Activated CD8-positive, alpha-beta T cell treated with anti-CD3 and anti-CD28 coated beads for 36 hours (primary cell): ENCODE data around the gene XPO5. TPM values are rescaled to one million over a fixed set of nuclear protein-coding genes. Genes with fewer than 3 reads are reported as not detected.

Experiments
- ATAC-seq: fragments of 200-7000 bp; cut with Tn5 transposase; one replicate; pipeline ENCODE4 v1.10.0; 2021; ENCODE audit warnings: mild to moderate bottlenecking, moderate library complexity
- CTCF ChIA-PET: fragments of 350-600 bp; sonication (Branson Sonifier 250); formaldehyde crosslinking; loops from one replicate; lab custom pipeline; 2021; ENCODE audit warnings: antibody characterized with exemption; lab: Charles Lee
- POLR2A ChIA-PET: fragments of 350-600 bp; sonication (Branson Sonifier 250); formaldehyde crosslinking; loops from one replicate; lab custom pipeline; 2021; ENCODE audit warnings: antibody characterized with exemption; lab: Charles Lee
- DNase-seq: peaks from one replicate; pipeline ENCODE4 v3.0.0-alpha.2; 2020
- H3K27ac Mint-ChIP-seq: one replicate; pipeline ENCODE4 v1.8.0; 2021; ENCODE audit warnings: mild to moderate bottlenecking, mixed read lengths
- H3K27me3 Mint-ChIP-seq: one replicate; pipeline ENCODE4 v1.8.0; 2021; ENCODE audit warnings: mixed read lengths
- H3K36me3 Mint-ChIP-seq: one replicate; pipeline ENCODE4 v1.8.0; 2021; ENCODE audit warnings: low read depth, mixed read lengths
- H3K4me1 Mint-ChIP-seq: one replicate; pipeline ENCODE4 v1.8.0; 2021; ENCODE audit warnings: low read depth, mixed read lengths
- H3K4me3 Mint-ChIP-seq: one replicate; pipeline ENCODE4 v1.8.0; 2021; ENCODE audit warnings: mild to moderate bottlenecking, moderate library complexity, mixed read lengths
- H3K9me3 Mint-ChIP-seq: one replicate; pipeline ENCODE4 v1.8.0; 2021; ENCODE audit warnings: mixed read lengths
- CTCF ChIP-seq: fragments of 200-600 bp; IDR thresholded peaks from one replicate; pipeline ENCODE4 v1.8.0; 2022; ENCODE audit warnings: antibody characterized with exemption, mild to moderate bottlenecking
- intact Hi-C: fragments of 100-400 bp; cut with micrococcal nuclease; formaldehyde crosslinking; loops from one replicate; pipeline ENCODE4 v1.10.0; 2022
- total RNA-seq, 2 experiments: library from RNA; stranded (reverse); gene quantifications; one replicate each; pipeline ENCODE4 v1.2.3, GENCODE V29; 2021

Gene XPO5
- total RNA-seq, 2 experiments from 2014 or later = 92.3 to 92.6 TPM

GRCh38 chr6:43494766-43495165 is 81.1 kb downstream of the XPO5 start:
- DNase-seq (no peak), ATAC-seq (no peak)
- Mint-ChIP-seq H3K4me3 (no peak overlapping the region), H3K9me3 (no peaks in the 10 kb centered on the region), H3K36me3 (peaks cover 2% of the 10 kb centered on the region), H3K27me3 (no peaks in the 10 kb centered on the region), H3K4me1 (peaks cover 19% of the 10 kb centered on the region), H3K27ac (no peak overlapping the region)
- intact Hi-C loops = no loop called here
- POLR2A ChIA-PET = interaction anchor here (1.3 to 2.6 kb wide), 2 partner anchors 17 to 22 kb away, joined by 3 to 8 read pairs; partner anchors contain the start of genes POLR1C and YIPF3
- no peak for TF ChIP-seq CTCF
- CTCF ChIA-PET = interaction anchor here (1.5 to 10.4 kb wide), 4 partner anchors 8 to 114 kb away, joined by 4 to 78 read pairs (median 6); no protein-coding TSS in a partner anchor

GRCh38 chr6:43494321-43494720 is 81.5 kb downstream of the XPO5 start:
- Mint-ChIP-seq H3K9me3 (no peaks in the 10 kb centered on the region), H3K27ac (no peak overlapping the region), H3K4me3 (no peak overlapping the region), H3K4me1 (peaks cover 19% of the 10 kb centered on the region), H3K27me3 (no peaks in the 10 kb centered on the region), H3K36me3 (no peaks in the 10 kb centered on the region)
- ChIA-PET CTCF (interaction anchor here (1.5 to 10.4 kb wide), 4 partner anchors 8 to 114 kb away, joined by 4 to 78 read pairs (median 6); no protein-coding TSS in a partner anchor), POLR2A (interaction anchor here (1.0 to 2.6 kb wide), 3 partner anchors 9 to 22 kb away, joined by 3 to 8 read pairs (median 5); partner anchors contain the start of genes POLR1C and YIPF3)
- no peak for TF ChIP-seq CTCF
- intact Hi-C loops = no loop called here
- DNase-seq (no peak), ATAC-seq (no peak)

- Mint-ChIP-seq H3K4me1 (peaks cover 19% of the 10 kb centered on the region), H3K9me3 (no peaks in the 10 kb centered on the region), H3K27ac (no peak overlapping the region), H3K4me3 (no peak overlapping the region), H3K27me3 (no peaks in the 10 kb centered on the region), H3K36me3 (no peaks in the 10 kb centered on the region)
- ChIA-PET CTCF (interaction anchor here (1.2 to 10.4 kb wide), 5 partner anchors 13 to 115 kb away, joined by 4 to 78 read pairs (median 6); no protein-coding TSS in a partner anchor), POLR2A (interaction anchor here (1.0 to 1.3 kb wide), 3 partner anchors 9 to 18 kb away, joined by 3 to 5 read pairs (median 3); partner anchors contain the start of gene TJAP1)
- TF ChIP-seq CTCF = no peak
- ATAC-seq (no peak), DNase-seq (no peak)
- intact Hi-C loops = no loop called here
Observed at GRCh38 chr6:43493833-43494232, 82.0 kb downstream of the XPO5 start.

- no peak overlapping the region for H3K27ac Mint-ChIP-seq
- no peak overlapping the region for H3K4me3 Mint-ChIP-seq
Observed at GRCh38 chr6:43493230-43493629, 82.6 kb downstream of the XPO5 start.

More at GRCh38 chr6:43493230-43493629, 82.6 kb downstream of the XPO5 start:
- Mint-ChIP-seq H3K36me3 (no peaks in the 10 kb centered on the region), H3K9me3 (no peaks in the 10 kb centered on the region), H3K27me3 (no peaks in the 10 kb centered on the region), H3K4me1 (peaks cover 19% of the 10 kb centered on the region)
- no peak for TF ChIP-seq CTCF
- intact Hi-C loops = no loop called here
- DNase-seq = no peak
- ChIA-PET CTCF (interaction anchor here (1.2 to 10.4 kb wide), 5 partner anchors 13 to 185 kb away, joined by 3 to 78 read pairs (median 5); partner anchors contain the start of gene CRIP3), POLR2A (interaction anchor here (0.9 to 1.1 kb wide), 2 partner anchors 16 to 125 kb away, joined by 3 read pairs; partner anchors contain the start of gene TJAP1)
- no peak for ATAC-seq
